GM21619 (cell line): ENCODE data around the gene NGF.
"Not testable (repeated sequence)": the region's sequence is repeated elsewhere in the genome, so short reads cannot be mapped to it uniquely, and the experiment has no call there.

Experiments used
- ATAC-seq: cut with Tn5 transposase; IDR thresholded peaks from one replicate; pipeline ENCODE4 v1.9.1; 2021; ENCODE audit not compliant: unreplicated experiment

NGF gene

DNA sequence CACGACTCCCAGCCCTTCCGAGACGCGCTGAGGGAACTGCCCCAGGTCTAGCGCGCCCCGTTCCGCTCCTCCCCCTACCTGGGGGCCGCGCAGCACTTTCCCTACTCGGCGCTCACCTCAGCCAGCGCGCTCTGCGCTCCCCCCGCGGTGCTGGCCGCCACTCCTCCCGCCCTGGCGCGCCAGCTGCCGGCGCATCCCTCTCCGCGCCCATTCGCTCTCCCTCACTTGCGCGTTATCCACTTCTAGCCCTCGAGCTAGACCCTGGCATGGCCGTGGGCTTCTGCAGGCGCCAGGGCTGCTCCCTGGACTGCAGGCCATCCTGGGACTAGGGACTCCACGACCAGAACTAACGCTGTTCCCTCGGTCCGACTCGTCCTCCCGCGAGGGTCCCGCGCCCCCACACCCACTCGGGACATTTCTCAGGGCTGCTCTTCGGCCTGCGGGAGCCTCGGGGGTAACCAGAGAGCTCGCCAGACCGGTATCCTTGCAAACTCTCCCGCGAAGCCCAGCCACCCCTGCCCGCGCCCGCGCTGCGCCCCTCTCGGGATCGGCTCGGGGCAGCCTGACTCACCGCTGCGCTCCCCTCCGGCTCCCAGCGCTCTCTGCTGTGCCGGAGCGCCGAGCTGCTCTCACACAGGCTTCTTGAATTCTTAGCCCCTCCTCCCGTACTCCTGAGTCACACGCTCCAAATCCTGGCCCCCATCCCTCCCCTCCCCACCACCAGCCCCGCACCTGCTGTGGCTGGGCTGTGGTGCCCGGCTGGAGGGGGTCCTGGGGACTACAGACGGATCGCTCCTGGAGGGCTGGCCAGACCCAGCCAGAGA, at the start of gene NGF:
TSS of gene NGF (minus strand) at position 617 of the 824 bp plus-strand sequence. CDS start 51,454 bp downstream, outside the sequence.
- ATAC-seq = no peak

DNA sequence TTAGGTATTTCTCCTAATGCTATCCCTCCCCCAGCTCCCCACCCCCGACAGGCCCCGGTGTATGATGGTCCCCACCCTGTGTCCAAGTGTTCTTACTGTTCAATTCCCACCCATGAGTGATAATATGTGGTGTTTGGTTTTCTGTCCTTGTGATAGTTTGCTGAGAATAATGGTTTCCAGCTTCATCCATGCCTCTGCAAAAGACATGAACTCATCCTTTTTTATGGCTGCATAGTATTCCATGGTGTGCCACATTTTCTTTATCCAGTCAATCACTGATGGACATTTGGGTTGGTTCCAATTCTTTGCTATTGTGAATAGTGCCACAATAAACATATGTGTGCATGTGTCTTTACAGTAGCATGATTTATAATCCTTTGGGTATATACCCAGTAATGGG, 45.4 kb upstream of the NGF start:
- not testable (repeated sequence) for ATAC-seq

DNA sequence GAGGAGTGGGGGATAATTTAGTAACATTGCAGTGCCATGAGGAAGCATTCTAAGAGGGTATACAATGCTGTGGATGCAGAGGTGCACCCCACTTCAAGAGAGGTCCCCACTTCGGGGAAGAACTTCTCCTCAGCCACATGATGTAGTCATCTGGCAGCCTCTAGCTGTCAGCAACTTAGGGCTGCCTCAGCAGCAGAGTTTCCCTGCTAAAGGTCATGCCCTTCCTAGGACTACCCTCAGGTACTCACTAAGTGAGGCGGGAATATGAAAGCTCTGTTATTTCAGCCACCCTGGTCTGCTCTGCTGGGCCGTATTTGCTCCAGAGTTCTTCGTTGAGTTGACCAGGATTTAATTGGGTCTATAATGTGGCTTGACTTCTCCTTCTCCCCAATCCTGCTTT, 41.9 kb upstream of the NGF start:
- ATAC-seq = no peak

DNA sequence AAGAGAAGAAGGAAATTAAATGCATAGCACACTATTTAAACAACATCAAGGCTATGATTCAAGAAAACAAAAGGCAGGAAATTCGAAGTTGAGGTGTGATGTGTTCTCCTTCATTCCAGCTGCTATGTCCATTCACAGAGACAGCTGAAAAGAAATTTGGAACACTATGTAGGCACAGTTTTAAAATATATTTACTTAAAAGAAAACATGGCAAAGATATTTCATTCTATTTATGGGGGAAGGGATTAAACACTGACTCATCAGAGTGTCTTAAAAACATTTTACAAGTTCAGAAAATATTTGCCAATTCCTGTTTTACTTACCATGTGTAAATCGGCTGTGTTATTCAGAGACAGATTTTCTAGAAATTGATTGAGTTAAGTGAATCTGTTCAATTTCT, 39.4 kb upstream of the NGF start:
- no peak for ATAC-seq

DNA sequence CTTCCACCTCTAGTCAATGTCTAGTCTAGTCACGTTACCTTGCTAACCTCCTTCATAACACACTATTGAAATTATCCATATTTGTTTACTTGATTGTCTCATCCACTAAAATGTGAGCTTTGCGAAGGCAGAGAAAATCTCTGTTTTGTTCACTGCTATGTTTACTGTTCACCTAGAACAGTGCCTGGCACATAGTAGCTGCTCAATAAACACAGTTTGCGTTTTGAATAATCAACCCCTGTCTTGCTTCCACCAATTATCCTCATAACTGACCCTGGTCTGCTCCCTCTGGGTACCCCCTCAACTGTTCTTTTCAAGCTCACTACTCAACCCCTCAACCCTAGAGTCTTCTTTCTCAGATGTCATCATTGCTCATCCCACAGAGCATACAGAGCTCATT, 36.5 kb upstream of the NGF start:
- ATAC-seq = no peak

DNA sequence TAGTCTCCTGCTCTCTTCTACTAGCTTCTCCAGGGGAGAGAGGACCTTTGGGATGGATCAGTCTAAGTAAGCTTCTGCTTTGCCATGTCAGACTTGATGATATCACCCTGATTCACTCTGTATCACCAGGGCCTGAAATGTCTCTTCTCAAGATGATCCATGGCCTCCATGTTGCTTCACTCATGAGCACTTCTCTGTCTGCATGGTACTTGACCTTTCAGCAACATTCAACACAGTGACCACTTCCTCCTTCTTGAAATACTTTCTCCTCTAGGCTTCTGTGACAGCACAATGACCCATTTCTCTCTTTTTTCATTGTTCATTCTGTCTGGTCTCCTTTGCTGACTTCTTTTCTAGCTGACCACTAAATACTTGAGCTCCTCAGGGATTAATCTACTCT, 35.3 kb upstream of the NGF start:
- no peak for ATAC-seq

DNA sequence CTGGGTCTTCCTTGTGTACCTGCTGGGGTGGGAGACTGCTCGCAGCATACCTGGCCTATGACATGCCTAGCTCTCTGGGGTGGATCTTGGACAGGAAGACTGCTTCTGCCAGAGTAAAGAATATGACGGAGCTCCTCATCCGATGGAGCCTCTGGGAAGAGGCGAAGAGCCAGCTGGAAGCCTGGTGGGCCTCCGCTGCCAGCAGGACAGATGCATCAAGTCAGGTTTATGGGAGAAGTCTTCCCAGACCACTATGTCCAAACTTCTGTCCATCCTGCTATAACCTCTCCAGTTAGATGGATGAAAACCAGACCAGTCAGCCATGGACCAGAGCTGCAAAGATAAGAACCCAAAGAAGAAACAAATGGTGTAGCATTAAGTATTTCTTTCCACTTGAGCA, 27.7 kb upstream of the NGF start:
- ATAC-seq = no peak

DNA sequence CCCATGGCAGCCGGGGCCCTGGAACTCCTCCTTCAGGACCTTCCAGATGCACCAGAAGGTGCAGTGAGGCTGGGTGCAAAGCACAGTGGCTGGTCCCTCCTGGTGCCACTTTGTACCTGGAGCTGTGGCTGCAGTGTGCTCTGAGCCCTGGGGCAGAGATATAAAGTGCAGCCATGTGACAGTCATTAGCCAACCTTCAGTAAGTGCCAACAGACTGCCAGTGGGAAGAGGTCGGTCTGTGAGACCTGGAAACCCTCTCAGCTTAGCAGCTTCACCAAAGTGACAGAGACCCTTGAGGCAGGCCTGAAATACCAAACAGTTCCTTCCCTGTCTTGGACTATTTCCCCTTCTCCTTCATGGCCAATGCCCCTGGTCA, 26.7 kb upstream of the NGF start:
- no peak for ATAC-seq

DNA sequence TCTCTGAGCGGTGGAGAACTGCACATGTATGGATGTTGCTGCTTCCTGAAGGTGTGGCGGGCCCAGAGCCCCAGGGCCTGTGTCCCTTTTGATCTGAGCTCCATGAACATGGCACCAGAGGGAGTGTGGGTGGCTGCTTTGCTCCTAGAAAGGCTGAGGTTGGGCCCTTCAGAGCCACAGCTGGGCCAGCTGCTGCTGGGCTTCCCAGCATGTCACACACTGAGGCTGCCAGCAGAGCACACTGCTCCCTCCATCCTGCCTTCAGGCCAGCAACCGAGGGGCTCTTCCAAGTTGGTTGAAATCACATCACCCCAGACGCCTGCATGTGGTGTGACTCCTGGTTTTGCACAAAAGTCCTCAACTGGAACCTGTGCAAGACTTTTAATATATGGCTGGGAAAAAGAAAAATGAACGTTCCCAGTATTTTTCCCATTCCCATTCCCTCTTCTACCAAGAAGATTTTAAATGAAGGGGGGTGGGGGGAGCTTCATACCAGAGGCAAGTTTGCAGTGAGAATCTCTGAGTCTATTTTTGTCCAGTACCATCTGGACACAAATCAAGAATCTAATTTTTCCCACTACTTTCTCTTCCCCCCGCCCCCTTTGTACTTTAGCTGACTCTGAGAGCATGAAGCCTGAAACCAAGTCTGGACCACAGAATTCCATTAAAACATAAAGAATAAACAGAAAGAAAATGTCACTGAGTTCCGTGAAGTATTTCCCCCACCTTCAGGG, 26.2 kb upstream of the NGF start:
- no peak for ATAC-seq

DNA sequence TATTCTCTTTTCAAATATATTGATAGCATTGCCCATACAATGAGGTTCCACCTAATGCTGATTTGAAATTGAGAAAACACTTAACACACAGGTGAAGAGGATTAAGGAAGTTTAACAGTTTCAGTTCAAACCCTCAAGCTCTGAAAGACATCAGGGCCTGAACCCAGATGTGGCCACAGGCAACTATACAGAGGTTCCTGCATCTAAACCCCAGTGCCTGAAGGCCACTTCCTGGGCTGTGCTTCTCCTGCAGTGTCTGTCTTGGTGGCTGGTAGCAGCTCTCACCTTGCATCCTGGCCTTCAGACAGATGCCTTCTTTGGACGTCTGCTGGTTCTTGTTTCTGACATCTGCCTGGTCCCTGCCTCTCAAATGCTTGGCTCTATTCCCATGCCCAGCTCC, 25.1 kb upstream of the NGF start:
- no peak for ATAC-seq

DNA sequence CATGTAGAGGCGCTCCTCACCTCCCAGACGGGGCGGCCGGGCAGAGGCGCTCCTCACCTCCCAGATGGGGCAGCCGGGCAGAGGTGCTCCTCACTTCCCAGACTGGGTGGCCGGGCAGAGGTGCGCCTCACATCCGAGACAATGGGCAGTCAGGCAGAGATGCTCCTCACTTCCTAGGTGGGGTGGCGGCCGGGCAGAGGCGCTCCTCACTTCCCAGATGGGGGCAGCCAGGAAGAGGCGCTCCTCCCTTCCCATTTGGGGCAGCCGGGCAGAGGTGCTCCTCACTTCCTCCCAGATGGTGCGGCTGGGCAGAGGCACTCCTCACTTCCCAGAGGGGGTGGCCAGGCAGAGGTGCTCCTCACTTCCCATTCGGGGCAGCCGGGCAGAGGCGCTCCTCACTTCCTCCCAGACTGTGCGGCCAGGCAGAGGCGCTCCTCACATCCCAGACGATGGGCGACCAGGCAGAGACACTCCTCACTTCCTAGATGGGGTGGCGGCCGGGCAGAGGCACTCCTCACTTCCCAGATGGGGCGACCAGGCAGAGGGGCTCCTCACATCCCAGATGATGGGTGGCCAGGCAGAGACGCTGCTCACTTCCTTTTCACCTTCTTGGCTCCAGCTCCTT, 22.6 kb upstream of the NGF start:
- ATAC-seq = not testable (repeated sequence)

DNA sequence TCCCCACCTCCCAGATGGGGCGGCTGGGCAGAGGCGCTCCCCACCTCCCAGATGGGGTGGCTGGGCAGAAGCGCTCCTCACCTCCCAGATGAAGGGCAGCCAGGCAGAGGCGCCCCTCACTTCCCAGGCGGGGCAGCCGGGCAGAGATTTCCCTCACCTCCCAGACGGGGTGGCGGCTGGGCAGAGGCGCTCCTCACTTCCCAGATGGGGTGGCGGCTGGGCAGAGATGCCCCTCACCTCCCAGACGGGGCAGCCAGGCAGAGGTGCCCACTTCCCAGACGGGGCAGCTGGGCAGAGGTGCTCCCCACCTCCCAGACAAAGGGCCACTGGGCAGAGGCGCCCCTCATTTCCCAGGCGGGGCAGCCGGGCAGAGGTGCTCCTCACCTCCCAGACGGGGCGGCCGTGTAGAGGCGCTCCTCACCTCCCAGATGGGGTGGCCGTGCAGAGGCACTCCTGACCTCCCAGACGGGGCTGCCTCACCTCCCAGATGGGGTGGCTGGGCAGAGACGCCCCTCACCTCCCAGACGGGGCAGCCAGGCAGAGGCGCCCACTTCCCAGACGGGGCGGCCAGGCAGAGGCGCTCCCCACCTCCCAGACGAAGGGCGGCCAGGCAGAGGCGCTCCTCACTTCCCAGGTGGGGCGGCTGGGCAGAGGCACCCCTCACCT, 21.9 kb upstream of the NGF start:
- not testable (repeated sequence) for ATAC-seq

DNA sequence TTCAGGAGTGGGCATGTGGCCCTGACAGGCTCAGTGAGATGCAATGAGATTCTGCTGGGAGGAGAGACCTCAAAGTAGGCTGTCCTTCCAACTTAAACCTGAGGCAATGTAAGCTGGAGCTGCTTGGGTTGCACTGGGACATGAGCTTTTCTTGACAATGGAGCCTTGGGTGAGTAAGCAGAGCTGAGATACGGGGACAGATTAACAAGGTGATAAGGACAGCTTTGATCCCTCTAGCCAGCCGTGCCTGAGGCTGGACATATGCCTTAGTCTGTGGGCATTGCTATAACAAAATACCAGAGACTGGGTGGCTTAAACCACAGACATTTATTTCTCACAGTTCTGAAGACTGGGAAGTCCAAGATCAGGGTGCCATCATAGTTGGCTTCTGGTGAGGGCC, 18.3 kb upstream of the NGF start:
- ATAC-seq = no peak

DNA sequence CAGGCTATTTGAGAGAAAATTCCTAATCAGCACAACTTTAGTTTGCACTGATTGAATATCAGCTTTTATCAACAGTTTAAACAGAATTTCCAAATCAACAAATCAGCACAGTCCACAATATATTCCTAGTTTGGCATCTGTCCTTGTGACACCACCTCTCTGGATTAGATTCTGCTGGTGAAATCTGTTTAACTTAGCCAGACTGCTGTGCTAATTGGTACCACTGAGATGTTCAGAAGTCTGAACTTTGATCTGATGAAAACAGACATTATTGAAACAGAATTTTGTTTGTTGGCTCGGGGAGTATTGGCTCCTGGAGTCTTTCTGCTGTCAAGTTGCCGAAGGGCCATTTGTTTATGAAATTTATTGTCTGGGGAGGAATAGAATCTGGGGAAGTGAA, 17.0 kb upstream of the NGF start:
- no peak for ATAC-seq

DNA sequence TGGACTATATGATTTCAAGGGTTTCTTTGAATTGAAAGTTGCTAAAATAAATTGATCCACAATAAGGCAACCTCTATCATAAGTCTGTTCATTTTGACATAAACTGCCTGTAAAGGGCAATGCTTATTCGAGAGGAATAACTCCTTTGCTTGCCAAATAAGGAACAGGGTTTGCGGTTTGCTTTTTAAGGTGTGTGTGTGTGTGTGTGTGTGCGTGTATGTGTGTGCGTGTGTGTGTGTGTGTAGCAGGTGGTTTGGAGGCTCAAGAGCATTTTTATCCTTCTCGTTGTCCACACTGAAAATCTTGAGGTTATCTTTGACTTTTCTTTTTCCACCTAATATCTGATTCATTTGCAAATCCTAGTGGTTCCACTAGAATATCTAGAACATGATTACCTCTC, 13.1 kb upstream of the NGF start:
- ATAC-seq = no peak

DNA sequence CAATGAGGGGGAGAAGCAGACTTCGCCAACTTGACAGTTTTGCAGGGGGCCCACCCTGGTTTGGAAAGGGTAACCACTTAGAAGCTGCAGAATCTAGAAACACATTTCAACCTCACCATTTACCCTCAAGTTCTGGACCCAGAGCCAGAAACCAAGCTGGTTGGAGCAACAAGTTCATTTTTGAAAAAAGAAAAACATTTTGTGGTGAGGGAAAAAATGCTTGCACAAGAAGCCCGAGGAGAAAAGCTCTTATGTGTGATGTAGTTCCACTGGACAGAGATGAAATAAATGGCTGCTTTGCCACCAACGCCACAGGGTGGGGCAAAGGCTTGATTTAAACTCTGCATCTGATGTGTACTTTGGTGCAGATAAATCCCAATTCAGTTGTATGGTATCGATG, 10.6 kb upstream of the NGF start:
- ATAC-seq = no peak

DNA sequence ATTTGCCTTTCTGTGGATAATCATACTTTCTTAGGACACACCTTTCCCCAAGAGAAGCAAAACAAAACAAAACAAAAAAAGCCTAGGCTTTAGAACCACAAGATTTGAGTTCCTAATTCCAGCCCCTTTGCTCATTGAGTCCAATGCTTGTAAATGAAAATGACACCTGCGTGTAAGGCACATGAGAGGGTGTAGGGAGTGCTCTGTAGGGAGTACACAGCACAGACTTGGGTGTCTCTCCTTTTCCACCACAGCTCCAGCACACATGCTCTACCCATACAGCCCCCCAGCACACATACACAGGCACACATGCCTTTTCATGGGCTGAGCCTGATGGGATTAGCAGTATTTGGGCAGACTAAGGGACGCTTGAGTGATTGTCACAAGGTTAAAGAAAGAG, 9.2 kb upstream of the NGF start:
- no peak for ATAC-seq

DNA sequence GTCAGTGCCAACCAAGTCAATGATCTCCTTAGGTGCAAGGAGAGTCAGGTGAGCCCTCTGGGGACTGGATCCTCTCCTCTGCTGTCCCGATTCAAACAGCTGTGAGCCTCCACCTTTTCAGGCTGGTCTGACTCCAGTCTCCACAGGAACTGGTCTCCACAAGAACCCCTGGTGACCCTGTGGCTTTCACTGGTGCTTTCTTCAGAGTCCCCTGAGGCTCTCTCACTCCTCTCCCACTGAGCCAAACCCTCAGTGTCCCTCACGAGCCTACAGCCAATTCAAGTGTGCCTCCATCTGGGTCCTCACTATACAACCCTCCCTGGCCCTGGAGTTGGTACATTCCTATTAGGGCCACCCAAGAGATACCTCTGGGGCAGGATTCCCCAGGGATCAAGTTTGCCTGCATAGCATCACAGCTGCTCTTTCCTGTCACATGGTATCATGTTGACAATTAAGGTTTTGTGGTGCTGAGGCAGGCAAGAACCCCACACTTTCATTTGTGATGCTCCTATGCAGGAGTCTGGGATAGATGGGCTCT, 5.2 kb upstream of the NGF start:
- no peak for ATAC-seq

DNA sequence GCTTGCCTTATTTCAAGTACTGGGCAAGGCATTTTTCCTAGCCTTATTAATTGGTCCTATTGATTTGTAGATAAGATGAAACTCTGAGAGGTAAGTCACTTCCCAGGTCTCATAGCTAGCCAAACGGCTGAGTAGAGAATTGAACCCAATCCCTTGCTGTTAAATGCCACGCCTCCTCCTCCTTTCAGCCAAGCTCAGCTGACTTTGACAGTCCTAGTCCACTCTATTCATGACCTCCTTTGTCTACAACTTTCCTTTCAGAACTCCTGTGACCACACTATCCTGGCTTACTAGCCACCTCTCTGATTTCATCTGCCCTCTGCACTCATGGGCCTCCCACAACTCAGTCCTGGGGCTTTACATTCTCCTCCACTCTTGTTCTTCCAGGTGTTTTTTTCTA, 3.9 kb upstream of the NGF start:
- ATAC-seq = no peak

DNA sequence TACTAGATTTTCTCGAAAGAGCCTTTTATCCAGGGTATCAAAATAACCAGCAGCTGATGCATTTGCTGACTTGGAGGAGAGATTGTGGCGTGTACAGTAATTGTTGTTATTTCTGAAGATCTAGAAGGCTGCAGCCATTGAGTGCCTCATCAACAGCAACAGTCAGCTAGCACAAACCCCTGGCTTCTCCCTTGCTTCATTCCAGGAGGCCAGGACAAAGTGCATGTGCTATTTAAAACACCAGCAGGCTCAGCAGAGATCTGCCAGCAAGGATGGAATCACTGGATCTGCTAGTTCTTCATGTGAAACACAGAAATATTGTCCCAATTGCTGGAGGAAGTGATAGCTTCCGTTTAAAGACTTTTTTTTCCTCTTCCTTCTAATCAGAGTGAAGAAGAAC, 2.8 kb upstream of the NGF start:
- ATAC-seq = no peak

DNA sequence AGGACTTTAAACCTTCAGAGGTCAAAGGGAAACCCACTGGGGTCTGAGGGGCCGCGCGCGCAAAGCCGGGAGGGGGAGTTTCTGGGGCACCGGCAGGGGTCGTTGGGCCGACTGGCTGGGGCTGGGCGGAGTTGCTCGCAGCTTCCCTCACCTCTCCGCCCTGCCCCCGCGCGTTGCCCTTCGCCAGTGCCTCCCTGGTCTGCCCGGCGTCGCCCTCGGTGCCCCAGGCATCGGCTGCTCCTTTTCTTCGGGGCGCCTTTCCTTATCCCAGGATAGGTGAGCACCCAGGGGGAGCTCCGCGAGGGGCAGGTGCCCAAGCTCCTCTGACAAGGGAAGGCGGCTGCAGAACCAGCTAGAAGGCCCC, 390 bp upstream of the NGF start:
- no peak for ATAC-seq

DNA sequence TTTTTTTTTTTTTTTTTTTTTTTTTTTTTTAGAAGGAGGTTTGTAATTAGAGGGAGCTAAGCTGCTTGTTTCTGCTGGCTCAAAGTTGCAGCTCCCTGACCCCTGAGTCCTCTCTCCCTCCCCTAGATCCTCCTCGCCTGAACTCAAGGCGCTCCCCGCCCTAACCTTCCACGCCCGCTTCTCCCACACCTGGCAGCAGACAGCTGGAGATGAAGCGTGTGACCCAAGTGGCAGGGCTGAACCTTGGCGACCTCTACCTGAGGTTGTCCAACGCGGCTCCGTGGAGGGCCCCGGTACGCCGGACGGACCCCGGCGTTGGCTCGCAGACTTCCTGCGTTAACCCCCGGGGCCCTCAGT, 795 bp downstream of the NGF start:
- ATAC-seq = no peak
